HepG2 (cell line): Measurements from ENCODE around the gene OGG1. TPM values are rescaled to one million over a fixed set of nuclear protein-coding genes. Genes with fewer than 3 reads are reported as not detected.

ENCODE experiments used
- IRF2 ChIP-seq: IDR thresholded peaks from 2 replicates; pipeline ENCODE4 v1.6.1; 2018; ENCODE audit warnings: missing genetic modification reagents, missing compliant biosample characterization
- KLF13 ChIP-seq: sonication (generic); formaldehyde crosslinking; IDR thresholded peaks from 2 replicates; pipeline ENCODE4 v1.4.0; 2020; ENCODE audit warnings: mild to moderate bottlenecking, missing genetic modification reagents
- PCBP2 ChIP-seq: fragments of 200-400 bp; formaldehyde crosslinking; optimal IDR thresholded peaks from 2 replicates; pipeline ENCODE3; 2018; ENCODE audit warnings: low read length, low read depth; ENCODE audit not compliant: poor library complexity, severe bottlenecking
- POLR2AphosphoS5 ChIP-seq: IDR thresholded peaks from 2 replicates; pipeline ENCODE4 v1.6.1; 2012; ENCODE audit warnings: low read depth, low read length
- POLR2G ChIP-seq: fragments of 200-400 bp; formaldehyde crosslinking; IDR thresholded peaks from 2 replicates; pipeline ENCODE4 v1.6.1; 2018; ENCODE audit warnings: mild to moderate bottlenecking, low read depth, low read length, moderate library complexity
- PRMT3 ChIP-seq: sonication (generic); formaldehyde crosslinking; IDR thresholded peaks from 2 replicates; pipeline ENCODE4 v1.8.1; 2022; ENCODE audit warnings: low read depth, mild to moderate bottlenecking, moderate library complexity, missing genetic modification reagents, borderline replicate concordance
- SP4 ChIP-seq: sonication (generic); formaldehyde crosslinking; IDR thresholded peaks from 2 replicates; pipeline ENCODE4 v1.8.1; 2023; ENCODE audit warnings: mild to moderate bottlenecking, missing genetic modification reagents
- SRY ChIP-seq: sonication (generic); formaldehyde crosslinking; IDR thresholded peaks from 2 replicates; pipeline ENCODE4 v1.8.0; 2022; ENCODE audit warnings: mild to moderate bottlenecking, missing genetic modification reagents
- TAF1 ChIP-seq: sonication (generic); formaldehyde crosslinking; IDR thresholded peaks from 2 replicates; pipeline ENCODE4 v1.4.0; 2020; ENCODE audit warnings: missing genetic modification reagents
- U2AF1 ChIP-seq: fragments of 200-400 bp; formaldehyde crosslinking; optimal IDR thresholded peaks from 2 replicates; pipeline ENCODE3; 2017; ENCODE audit warnings: mild to moderate bottlenecking, low read depth, low read length
- ZBTB42 ChIP-seq: sonication (generic); formaldehyde crosslinking; IDR thresholded peaks from 2 replicates; pipeline ENCODE4 v1.5.0; 2020; ENCODE audit warnings: mild to moderate bottlenecking, missing genetic modification reagents
- ZNF101 ChIP-seq: sonication (generic); formaldehyde crosslinking; IDR thresholded peaks from 2 replicates; pipeline ENCODE4 v1.4.0; 2020; ENCODE audit warnings: mild to moderate bottlenecking, low read depth, missing genetic modification reagents, borderline replicate concordance
- ZNF407 ChIP-seq: sonication (generic); formaldehyde crosslinking; IDR thresholded peaks from one replicate; pipeline ENCODE4 v1.5.1; 2020; ENCODE audit warnings: mild to moderate bottlenecking, missing genetic modification reagents; ENCODE audit errors: not compliant biosample characterization
- polyA plus RNA-seq, 8 experiments: library from polyadenylated mRNA; depleted of rRNA in 3 of 8; stranded (reverse) in 7 of 8; unstranded in 1 of 8; fragments of >200 nt; fragmentation: Illumina TruSeq in 4 of 8; extraction: Trizol in 4 of 8; gene quantifications; 2 replicates each; pipeline versions ENCODE4 v1.2.1 to v1.2.3, GENCODE V29; 2011 to 2016; ENCODE audit warnings: low read depth in 4 of 8, missing spikeins in 1 of 8, mixed read lengths in 1 of 8; ENCODE audit not compliant: insufficient read depth in 1 of 8
- total RNA-seq, 5 experiments: library from RNA; depleted of rRNA; stranded (reverse); fragments of >200 nt; fragmentation: Illumina TruSeq; extraction: Trizol; gene quantifications; 2 replicates each; pipeline ENCODE4 v1.2.3, GENCODE V29; 2016; ENCODE audit warnings: low read depth in 1 of 5
- TF ChIP-seq, protein P1 (sequence below): sonication (generic); formaldehyde crosslinking; IDR thresholded peaks from 2 replicates; pipeline ENCODE4 v1.5.1; 2020; ENCODE audit warnings: mild to moderate bottlenecking, missing genetic modification reagents, moderate library complexity
- TF ChIP-seq, protein P2 (sequence below): sonication (generic); formaldehyde crosslinking; IDR thresholded peaks from 2 replicates; pipeline ENCODE4 v1.4.0; 2020; ENCODE audit warnings: low read depth, mild to moderate bottlenecking, missing genetic modification reagents

Gene OGG1
- total and polyA plus RNA-seq, 2 of the 13 experiments (the other 11 are each of a cell fraction or from before 2014, with no cell fraction given) = 28.7 to 33.2 TPM

DNA sequence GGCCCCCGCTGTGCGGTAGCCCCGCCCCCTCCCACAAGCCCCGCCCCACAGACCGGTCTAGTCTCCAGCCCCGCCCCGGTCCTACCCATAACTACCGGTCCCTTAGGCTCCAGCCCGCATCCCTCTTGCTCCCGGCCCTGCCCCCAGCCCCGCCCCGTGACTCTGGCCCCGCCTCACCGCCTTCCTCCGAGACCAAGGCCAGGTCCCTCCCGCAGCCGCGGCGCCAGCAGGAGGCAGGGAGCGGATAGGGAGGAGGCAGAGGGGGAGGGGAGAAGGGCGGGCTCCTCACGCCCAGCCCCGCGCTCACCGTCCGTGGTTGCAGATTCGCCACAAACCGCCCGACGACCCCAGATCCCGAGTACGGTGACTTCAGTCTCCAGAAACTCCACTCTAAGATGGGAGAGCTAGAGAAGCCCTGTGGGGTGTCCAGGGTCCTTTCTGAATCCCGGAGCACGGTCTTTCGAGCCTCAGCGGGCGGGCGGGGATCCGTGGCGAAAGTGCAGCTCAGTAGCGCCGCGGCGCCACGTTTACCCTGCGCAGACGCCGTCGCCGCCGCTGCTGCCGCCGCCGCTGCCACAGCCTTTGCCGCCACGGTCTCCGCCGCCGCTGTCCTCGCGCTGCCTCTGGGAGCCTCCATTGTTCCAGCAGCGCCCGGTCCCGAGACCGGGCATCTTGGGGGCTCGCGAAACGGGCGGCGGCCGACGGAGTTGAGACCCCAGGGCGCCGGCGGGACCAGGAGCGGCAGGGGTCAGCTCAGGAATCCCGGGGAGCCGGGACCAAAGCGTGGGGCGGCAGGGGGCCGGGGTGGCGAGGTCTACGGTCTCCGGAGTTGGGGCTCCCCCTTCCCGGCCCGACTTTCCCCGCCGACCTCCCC lies 18.3 kb upstream of the OGG1 start, which contains the start of gene BRPF1 (continued):
- TF ChIP-seq ZNF407 (CRISPR knock-in tag) (peak; percentile 81), SP4 (CRISPR knock-in tag) (peak; percentile 87), POLR2AphosphoS5 (peak; percentile 63), ZNF101 (CRISPR knock-in tag) (no peak), KLF13 (CRISPR knock-in tag) (no peak), PRMT3 (CRISPR knock-in tag) (no peak), PCBP2 (no peak), TAF1 (CRISPR knock-in tag) (peak; percentile 75), POLR2G (peak; percentile 74), IRF2 (CRISPR knock-in tag) (peak; percentile 65), SRY (CRISPR knock-in tag) (0 out of 2 replicates have a peak, but pooled peaks have one; percentile 53), ZBTB42 (CRISPR knock-in tag) (no peak), U2AF1 (no peak)
- TF ChIP-seq, protein P1, sequence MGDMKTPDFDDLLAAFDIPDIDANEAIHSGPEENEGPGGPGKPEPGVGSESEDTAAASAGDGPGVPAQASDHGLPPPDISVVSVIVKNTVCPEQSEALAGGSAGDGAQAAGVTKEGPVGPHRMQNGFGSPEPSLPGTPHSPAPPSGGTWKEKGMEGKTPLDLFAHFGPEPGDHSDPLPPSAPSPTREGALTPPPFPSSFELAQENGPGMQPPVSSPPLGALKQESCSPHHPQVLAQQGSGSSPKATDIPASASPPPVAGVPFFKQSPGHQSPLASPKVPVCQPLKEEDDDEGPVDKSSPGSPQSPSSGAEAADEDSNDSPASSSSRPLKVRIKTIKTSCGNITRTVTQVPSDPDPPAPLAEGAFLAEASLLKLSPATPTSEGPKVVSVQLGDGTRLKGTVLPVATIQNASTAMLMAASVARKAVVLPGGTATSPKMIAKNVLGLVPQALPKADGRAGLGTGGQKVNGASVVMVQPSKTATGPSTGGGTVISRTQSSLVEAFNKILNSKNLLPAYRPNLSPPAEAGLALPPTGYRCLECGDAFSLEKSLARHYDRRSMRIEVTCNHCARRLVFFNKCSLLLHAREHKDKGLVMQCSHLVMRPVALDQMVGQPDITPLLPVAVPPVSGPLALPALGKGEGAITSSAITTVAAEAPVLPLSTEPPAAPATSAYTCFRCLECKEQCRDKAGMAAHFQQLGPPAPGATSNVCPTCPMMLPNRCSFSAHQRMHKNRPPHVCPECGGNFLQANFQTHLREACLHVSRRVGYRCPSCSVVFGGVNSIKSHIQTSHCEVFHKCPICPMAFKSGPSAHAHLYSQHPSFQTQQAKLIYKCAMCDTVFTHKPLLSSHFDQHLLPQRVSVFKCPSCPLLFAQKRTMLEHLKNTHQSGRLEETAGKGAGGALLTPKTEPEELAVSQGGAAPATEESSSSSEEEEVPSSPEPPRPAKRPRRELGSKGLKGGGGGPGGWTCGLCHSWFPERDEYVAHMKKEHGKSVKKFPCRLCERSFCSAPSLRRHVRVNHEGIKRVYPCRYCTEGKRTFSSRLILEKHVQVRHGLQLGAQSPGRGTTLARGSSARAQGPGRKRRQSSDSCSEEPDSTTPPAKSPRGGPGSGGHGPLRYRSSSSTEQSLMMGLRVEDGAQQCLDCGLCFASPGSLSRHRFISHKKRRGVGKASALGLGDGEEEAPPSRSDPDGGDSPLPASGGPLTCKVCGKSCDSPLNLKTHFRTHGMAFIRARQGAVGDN (CRISPR knock-in tag) = peak; percentile 80
- TF ChIP-seq, protein P2, sequence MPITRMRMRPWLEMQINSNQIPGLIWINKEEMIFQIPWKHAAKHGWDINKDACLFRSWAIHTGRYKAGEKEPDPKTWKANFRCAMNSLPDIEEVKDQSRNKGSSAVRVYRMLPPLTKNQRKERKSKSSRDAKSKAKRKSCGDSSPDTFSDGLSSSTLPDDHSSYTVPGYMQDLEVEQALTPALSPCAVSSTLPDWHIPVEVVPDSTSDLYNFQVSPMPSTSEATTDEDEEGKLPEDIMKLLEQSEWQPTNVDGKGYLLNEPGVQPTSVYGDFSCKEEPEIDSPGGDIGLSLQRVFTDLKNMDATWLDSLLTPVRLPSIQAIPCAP = 0 out of 2 replicates have a peak, but pooled peaks have one; percentile 51
